HepG2 (cell line): ENCODE results near the gene LINS1. TPM values are rescaled to one million over a fixed set of nuclear protein-coding genes. Genes with fewer than 3 reads are reported as not detected.
A peak's percentile ranks its signal among the peaks of the same experiment; 100 is the strongest.

Experiments
- ATAC-seq: fragments of 200-7000 bp; cut with Tn5 transposase; 3 replicates; pipeline ENCODE4 v1.9.1; 2020; ENCODE audit warnings: mild to moderate bottlenecking, moderate library complexity
- BruUV-seq: library from RNA; stranded (reverse); fragments of 400-500 nt; replicated peaks from 2 replicates; lab custom pipeline; 2021; lab: Mats Ljungman, UMichigan
- CTCF ChIA-PET: fragments of 300-600 bp; formaldehyde crosslinking; extraction: SDS; loops from one replicate; lab custom pipeline; 2021; ENCODE audit warnings: low total read pairs, inconsistent platforms, low intra/inter-chr PET ratio; lab: Yijun Ruan, JAX
- POLR2A ChIA-PET: fragments of 350-600 bp; sonication (Branson Sonifier 250); formaldehyde crosslinking; loops from one replicate; lab custom pipeline; 2020; ENCODE audit warnings: antibody characterized with exemption, inconsistent platforms; lab: Yijun Ruan, JAX
- DNase-seq: peaks from one replicate; pipeline ENCODE4 v3.0.0-alpha.2; 2015; ENCODE audit warnings: low spot score
- FAIRE-seq: peaks from 3 replicates; lab custom pipeline; 2011; peaks lifted over from hg19 to GRCh38; lab: Jason Lieb, UNC
- H2AFZ ChIP-seq: one replicate; pipeline ENCODE4 v1.6.1; 2011; ENCODE audit warnings: low read length, inconsistent platforms
- H3K27ac ChIP-seq: fragments of 300-600 bp; 3 replicates; pipeline ENCODE4 v1.8.0; 2011; ENCODE audit warnings: mixed run types, mild to moderate bottlenecking, mixed read lengths, low read length, inconsistent platforms; ENCODE audit not compliant: insufficient read depth; ENCODE audit errors: extremely low read length
- H3K27me3 ChIP-seq, 2 experiments: fragments of 200-600 bp in 1 of 2; 2 replicates in 1 of 2; 3 replicates in 1 of 2; pipeline versions ENCODE4 v1.6.0 to v1.8.0; 2011; ENCODE audit warnings: low read length in 2 of 2, mild to moderate bottlenecking in 2 of 2, moderate library complexity in 2 of 2, inconsistent platforms in 1 of 2; ENCODE audit not compliant: insufficient read depth in 2 of 2, control insufficient read depth in 1 of 2
- H3K36me3 ChIP-seq, 2 experiments: fragments of 200-600 bp in 1 of 2; replicated peaks in 1 of 2; 2 replicates in 1 of 2; 3 replicates in 1 of 2; pipeline versions ENCODE4 v1.5.1 to v1.8.0; 2011; ENCODE audit warnings: low read length in 2 of 2, inconsistent platforms in 1 of 2; ENCODE audit not compliant: insufficient read depth in 2 of 2, control insufficient read depth in 1 of 2
- H3K4me1 ChIP-seq: 2 replicates; pipeline ENCODE4 v1.5.1; 2012; ENCODE audit warnings: low read length, inconsistent platforms; ENCODE audit not compliant: insufficient read depth
- H3K4me2 ChIP-seq: 2 replicates; pipeline ENCODE4 v1.6.0; 2011; ENCODE audit warnings: low read depth, low read length, inconsistent platforms
- H3K4me3 ChIP-seq, 3 experiments: fragments of 200-600 bp in 1 of 3; sonication (generic), shearing (Covaris generic) in 1 of 3; replicated peaks in 1 of 3; 2 replicates each; pipeline ENCODE4 v1.5.1; 2011 to 2016; ENCODE audit warnings: low read length in 3 of 3, inconsistent platforms in 2 of 3, low read depth in 2 of 3, mild to moderate bottlenecking in 2 of 3, control low read depth in 1 of 3, mixed read lengths in 1 of 3; ENCODE audit not compliant: insufficient read depth in 1 of 3
- H3K79me2 ChIP-seq: one replicate; pipeline ENCODE4 v1.6.1; 2011; ENCODE audit warnings: low read length, inconsistent platforms; ENCODE audit not compliant: insufficient read depth
- H3K9ac ChIP-seq: 2 replicates; pipeline ENCODE4 v1.6.0; 2011; ENCODE audit warnings: mild to moderate bottlenecking, low read depth, low read length, inconsistent platforms; ENCODE audit not compliant: insufficient read depth
- H3K9me3 ChIP-seq: 2 replicates; pipeline ENCODE4 v1.5.1; 2012; ENCODE audit warnings: mild to moderate bottlenecking, low read length
- H4K20me1 ChIP-seq: 2 replicates; pipeline ENCODE4 v1.6.0; 2011; ENCODE audit warnings: inconsistent platforms, mild to moderate bottlenecking, low read length, moderate library complexity; ENCODE audit not compliant: insufficient read depth
- ARID3A ChIP-seq: IDR thresholded peaks from 2 replicates; pipeline ENCODE4 v1.6.1; 2012; ENCODE audit warnings: low read depth, low read length, improper control_type of control experiment
- DNMT3B ChIP-seq: conservative IDR thresholded peaks from 2 replicates; pipeline ENCODE4 v1.6.1; 2016; ENCODE audit warnings: missing biosample characterization, control low read depth
- ESRRA ChIP-seq: sonication (generic); formaldehyde crosslinking; IDR thresholded peaks from 2 replicates; pipeline ENCODE4 v1.5.1; 2020; ENCODE audit warnings: mild to moderate bottlenecking, low read depth, missing genetic modification reagents
- MLLT10 ChIP-seq: sonication (generic); formaldehyde crosslinking; IDR thresholded peaks from 2 replicates; pipeline ENCODE4 v1.4.0; 2020; ENCODE audit warnings: missing genetic modification reagents
- PAF1 ChIP-seq: IDR thresholded peaks from 2 replicates; pipeline ENCODE4 v1.6.1; 2016; ENCODE audit warnings: missing genetic modification reagents, missing compliant biosample characterization
- PHF21A ChIP-seq: sonication (generic); formaldehyde crosslinking; IDR thresholded peaks from 2 replicates; pipeline ENCODE4 v1.5.0; 2020; ENCODE audit warnings: mild to moderate bottlenecking, missing genetic modification reagents
- SIX1 ChIP-seq: sonication (generic); formaldehyde crosslinking; IDR thresholded peaks from 2 replicates; pipeline ENCODE4 v1.4.0; 2020; ENCODE audit warnings: missing genetic modification reagents, borderline replicate concordance
- U2AF1 ChIP-seq: fragments of 200-400 bp; formaldehyde crosslinking; optimal IDR thresholded peaks from 2 replicates; pipeline ENCODE3; 2017; ENCODE audit warnings: mild to moderate bottlenecking, low read depth, low read length
- ZFP41 ChIP-seq: sonication (generic); formaldehyde crosslinking; IDR thresholded peaks from 2 replicates; pipeline ENCODE4 v1.4.0; 2020; ENCODE audit warnings: mild to moderate bottlenecking, missing genetic modification reagents, borderline replicate concordance
- ZSCAN20 ChIP-seq: sonication (generic); formaldehyde crosslinking; IDR thresholded peaks from 2 replicates; pipeline ENCODE4 v1.4.0; 2020; ENCODE audit warnings: missing genetic modification reagents, mild to moderate bottlenecking, borderline replicate concordance
- WGBS: methylation state at CpG from one replicate; pipeline ENCODE4 v1.1.6; 2017; ENCODE audit warnings: low lambda C conversion rate; 5-methylcytosine and 5-hydroxymethylcytosine counted together
- in situ Hi-C: cut with HindIII; loops from 2 replicates; pipeline ENCODE4 v1.10.0; 2017; ENCODE audit warnings: low pct_unique_long_range_greater_than_20kb; ENCODE audit not compliant: extremely low pct_ligation_motif_present
- intact Hi-C: fragments of 100-400 bp; cut with micrococcal nuclease; formaldehyde crosslinking; loops from one replicate; pipeline ENCODE4 v1.10.0; 2022; ENCODE audit not compliant: unreplicated experiment
- polyA plus RNA-seq, 8 experiments: library from polyadenylated mRNA; depleted of rRNA in 3 of 8; stranded (reverse) in 7 of 8; unstranded in 1 of 8; fragments of >200 nt; fragmentation: Illumina TruSeq in 4 of 8; extraction: Trizol in 4 of 8; gene quantifications; 2 replicates each; pipeline versions ENCODE4 v1.2.1 to v1.2.3, GENCODE V29; 2011 to 2016; ENCODE audit warnings: low read depth in 4 of 8, missing spikeins in 1 of 8, mixed read lengths in 1 of 8; ENCODE audit not compliant: insufficient read depth in 1 of 8
- total RNA-seq, 5 experiments: library from RNA; depleted of rRNA; stranded (reverse); fragments of >200 nt; fragmentation: Illumina TruSeq; extraction: Trizol; gene quantifications; 2 replicates each; pipeline ENCODE4 v1.2.3, GENCODE V29; 2016; ENCODE audit warnings: low read depth in 1 of 5
- TF ChIP-seq, protein P1 (sequence below): sonication (generic); formaldehyde crosslinking; IDR thresholded peaks from 2 replicates; pipeline ENCODE4 v1.4.0; 2020; ENCODE audit warnings: low read depth, mild to moderate bottlenecking, missing genetic modification reagents

The LINS1 gene
- total and polyA plus RNA-seq, 2 of the 13 experiments (the other 11 are each of a cell fraction or from before 2014, with no cell fraction given) = 9.8 to 10.4 TPM

DNA sequence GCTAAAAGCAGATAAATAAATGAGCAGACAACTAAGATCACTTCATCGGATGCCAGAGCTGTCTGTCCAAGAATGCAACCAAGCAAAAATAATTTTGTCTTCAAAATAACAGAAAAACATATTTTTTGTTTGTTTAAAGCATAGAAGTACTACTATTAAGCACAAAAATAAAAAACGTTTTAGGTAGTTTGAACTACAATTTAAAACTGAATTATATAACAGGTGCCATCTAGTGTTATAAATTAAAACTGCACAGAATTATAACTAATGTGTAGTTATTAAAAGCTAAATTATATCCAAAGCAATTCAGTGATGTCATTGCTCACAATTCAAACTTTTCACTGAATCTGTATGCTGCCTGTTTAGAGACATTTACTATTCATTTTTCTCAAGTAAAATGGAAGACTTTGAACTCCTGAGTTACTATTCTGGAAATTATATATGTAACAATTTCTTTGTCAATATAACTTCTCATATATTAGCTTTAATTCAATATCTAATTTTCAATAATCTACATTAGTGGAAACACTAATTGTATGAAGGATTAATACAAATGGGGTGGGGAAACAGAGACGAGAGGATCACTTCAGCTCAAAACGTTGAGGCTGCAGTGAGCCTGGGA is 29.5 kb downstream of the LINS1 start:
- no peak overlapping the region for H3K9ac ChIP-seq
- ATAC-seq (no peak), DNase-seq (no peak), FAIRE-seq (no peak)
- no peaks in the 10 kb centered on the region for H3K27me3 ChIP-seq
- no peaks in the 10 kb centered on the region for H4K20me1 ChIP-seq
- no peak overlapping the region for H3K4me2 ChIP-seq
- no peaks in the 10 kb centered on the region for H3K79me2 ChIP-seq
- H3K9me3 ChIP-seq = no peaks in the 10 kb centered on the region
- peaks cover 0 to 35% of the 10 kb centered on the region in 2 experiments; a peak in 3 of 5 replicates for H3K36me3 ChIP-seq
- H3K27ac ChIP-seq = no peak overlapping the region
- intact Hi-C loops = no loop called here
- H2AFZ ChIP-seq = no peak overlapping the region
- H3K4me3 ChIP-seq = no peak overlapping the region
- in situ Hi-C loops = no loop called here
- H3K4me1 ChIP-seq = no peaks in the 10 kb centered on the region
- 81% methylated on average over 4 of the region's 4 CpGs for WGBS
- BruUV-seq = no TSS peak
- POLR2A ChIA-PET = interaction anchor here (0.7 kb wide), 1 partner anchor 30 kb away, joined by 3 read pairs; the partner anchor contains the start of genes ASB7 and LINS1
- CTCF ChIA-PET = no interaction called here
- peak; percentile 83; the same call in 1 of the 2 replicates for TF ChIP-seq ARID3A
- no peak for TF ChIP-seq DNMT3B (CRISPR knock-in tag)

DNA sequence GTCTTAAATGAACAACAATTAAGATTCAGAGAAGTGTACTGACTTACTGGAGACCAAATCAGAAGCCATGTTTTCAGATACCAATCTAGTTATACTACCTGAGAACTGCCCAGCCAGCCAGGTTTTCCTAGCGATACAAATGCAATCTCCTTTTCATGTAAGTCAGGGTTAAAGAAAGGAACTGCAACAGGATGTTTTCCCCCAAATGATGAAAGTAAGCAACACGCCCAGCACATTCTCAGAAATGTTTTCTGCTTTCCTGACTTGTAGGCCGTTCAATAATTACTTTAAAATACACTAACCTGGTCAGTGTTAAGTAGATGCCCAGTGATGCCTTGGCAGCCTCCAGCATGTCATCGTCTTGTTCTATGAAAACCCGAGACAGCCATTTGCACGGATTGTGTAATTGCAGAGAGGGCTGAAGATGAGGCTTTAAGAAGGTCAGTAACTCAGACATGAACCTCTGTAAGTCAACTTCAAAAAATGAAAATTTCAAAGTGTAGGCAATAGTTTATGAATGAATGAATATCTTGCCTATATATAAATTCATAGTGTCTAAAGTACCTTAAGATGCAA is 30.3 kb downstream of the LINS1 start:
- Histone ChIP-seq H3K36me3 (peaks cover 0 to 35% of the 10 kb centered on the region in 2 experiments; a peak in 3 of 5 replicates), H4K20me1 (no peaks in the 10 kb centered on the region), H3K4me3 (no peak overlapping the region), H3K9me3 (no peaks in the 10 kb centered on the region), H3K4me1 (no peaks in the 10 kb centered on the region), H3K27me3 (no peaks in the 10 kb centered on the region), H3K4me2 (no peak overlapping the region), H2AFZ (no peak overlapping the region), H3K79me2 (no peaks in the 10 kb centered on the region), H3K9ac (no peak overlapping the region), H3K27ac (no peak overlapping the region)
- FAIRE-seq = no peak
- WGBS = 97% methylated on average over 6 of the region's 6 CpGs
- BruUV-seq = no TSS peak
- POLR2A ChIA-PET = no interaction called here
- in situ Hi-C loops (no loop called here), intact Hi-C loops (no loop called here)
- ATAC-seq = no peak
- CTCF ChIA-PET = no interaction called here
- no peak for DNase-seq
- no peak for TF ChIP-seq ESRRA
- no peak for TF ChIP-seq ZSCAN20 (CRISPR knock-in tag)
- no peak for TF ChIP-seq MLLT10 (CRISPR knock-in tag)
- TF ChIP-seq, protein P1, sequence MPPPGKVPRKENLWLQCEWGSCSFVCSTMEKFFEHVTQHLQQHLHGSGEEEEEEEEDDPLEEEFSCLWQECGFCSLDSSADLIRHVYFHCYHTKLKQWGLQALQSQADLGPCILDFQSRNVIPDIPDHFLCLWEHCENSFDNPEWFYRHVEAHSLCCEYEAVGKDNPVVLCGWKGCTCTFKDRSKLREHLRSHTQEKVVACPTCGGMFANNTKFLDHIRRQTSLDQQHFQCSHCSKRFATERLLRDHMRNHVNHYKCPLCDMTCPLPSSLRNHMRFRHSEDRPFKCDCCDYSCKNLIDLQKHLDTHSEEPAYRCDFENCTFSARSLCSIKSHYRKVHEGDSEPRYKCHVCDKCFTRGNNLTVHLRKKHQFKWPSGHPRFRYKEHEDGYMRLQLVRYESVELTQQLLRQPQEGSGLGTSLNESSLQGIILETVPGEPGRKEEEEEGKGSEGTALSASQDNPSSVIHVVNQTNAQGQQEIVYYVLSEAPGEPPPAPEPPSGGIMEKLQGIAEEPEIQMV = no peak
- TF ChIP-seq SIX1 (CRISPR knock-in tag) = no peak
- TF ChIP-seq ZFP41 (CRISPR knock-in tag) = no peak
- no peak for TF ChIP-seq PHF21A (CRISPR knock-in tag)
- no peak for TF ChIP-seq U2AF1
- TF ChIP-seq PAF1 (CRISPR knock-in tag) = no peak
